ENCODE measurements around the gene SHPK. TPM values are rescaled to one million over a fixed set of nuclear protein-coding genes. Genes with fewer than 3 reads are reported as not detected.

Gene SHPK
- total RNA-seq, 1 experiment from 2014 or later, result 20.0 TPM

DNA sequence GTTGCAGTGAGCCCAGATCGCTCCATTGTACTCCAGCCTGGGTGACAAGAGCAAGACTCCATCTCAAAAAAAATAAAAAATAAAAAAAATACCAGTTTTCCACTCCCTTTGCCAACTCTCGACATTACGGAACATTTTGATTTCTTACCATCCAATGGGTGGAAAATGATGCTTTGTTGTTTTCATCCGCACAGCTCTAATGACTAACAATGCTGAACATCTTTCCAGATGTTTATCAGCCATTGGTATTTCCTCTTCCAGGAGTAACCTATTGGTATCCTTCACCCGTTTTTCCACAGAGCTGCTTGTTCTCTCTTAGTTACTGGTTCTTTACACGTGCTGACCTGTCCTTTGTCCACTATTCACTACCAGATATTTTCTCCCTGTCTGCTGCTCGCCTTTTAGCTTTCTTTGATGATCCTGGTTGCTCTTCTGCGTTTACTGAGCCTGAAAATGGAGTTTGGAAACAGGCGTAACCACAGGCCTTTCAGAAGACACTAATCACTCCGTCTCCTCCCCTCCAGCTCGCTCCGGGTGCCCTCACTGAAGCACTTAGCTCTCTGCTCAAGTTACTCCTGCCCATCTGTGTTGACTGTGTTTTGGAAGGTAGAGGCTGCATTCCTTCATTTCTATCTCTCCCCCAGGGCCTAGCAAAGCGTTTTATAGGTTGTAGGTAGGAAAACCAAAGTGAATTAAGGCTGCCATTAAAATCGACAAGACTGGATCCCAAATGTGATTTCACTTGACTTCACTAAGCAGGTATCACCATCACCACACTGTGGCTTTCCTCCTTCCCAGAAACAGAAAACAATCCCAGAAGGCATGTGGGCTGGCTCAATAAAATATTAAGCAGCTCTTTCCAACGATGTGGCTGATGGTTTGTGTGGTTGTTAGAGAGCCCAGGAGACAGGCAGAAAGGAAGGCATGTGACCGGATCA, 8.9 kb downstream of the SHPK start:
- Histone ChIP-seq H3K4me3 (ENCODE audit: low read depth, low read length, poor library complexity, severe bottlenecking) (no peak overlapping the region), H3K27me3 (replicated peaks; ENCODE audit: insufficient read depth, low read depth, low read length, poor library complexity) (no peaks in the 10 kb centered on the region), H3K4me1 (ENCODE audit: insufficient read depth, low read length, poor library complexity, severe bottlenecking) (no peaks in the 10 kb centered on the region), H3K27ac (ENCODE audit: low read depth, low read length, poor library complexity, severe bottlenecking) (no peak overlapping the region), H3K36me3 (ENCODE audit: insufficient read depth, low read length, poor library complexity, severe bottlenecking) (peaks cover 20% of the 10 kb centered on the region), H3K9me3 (ENCODE audit: low read depth, low read length, poor library complexity, severe bottlenecking) (no peaks in the 10 kb centered on the region)
- no TSS peak for BruUV-seq (replicated peaks)
- POLR2A ChIA-PET (ENCODE audit: low non-redundant PET), result no interaction called here
- no peak for DNase-seq (ENCODE audit: low spot score)
- TF ChIP-seq, protein P1, sequence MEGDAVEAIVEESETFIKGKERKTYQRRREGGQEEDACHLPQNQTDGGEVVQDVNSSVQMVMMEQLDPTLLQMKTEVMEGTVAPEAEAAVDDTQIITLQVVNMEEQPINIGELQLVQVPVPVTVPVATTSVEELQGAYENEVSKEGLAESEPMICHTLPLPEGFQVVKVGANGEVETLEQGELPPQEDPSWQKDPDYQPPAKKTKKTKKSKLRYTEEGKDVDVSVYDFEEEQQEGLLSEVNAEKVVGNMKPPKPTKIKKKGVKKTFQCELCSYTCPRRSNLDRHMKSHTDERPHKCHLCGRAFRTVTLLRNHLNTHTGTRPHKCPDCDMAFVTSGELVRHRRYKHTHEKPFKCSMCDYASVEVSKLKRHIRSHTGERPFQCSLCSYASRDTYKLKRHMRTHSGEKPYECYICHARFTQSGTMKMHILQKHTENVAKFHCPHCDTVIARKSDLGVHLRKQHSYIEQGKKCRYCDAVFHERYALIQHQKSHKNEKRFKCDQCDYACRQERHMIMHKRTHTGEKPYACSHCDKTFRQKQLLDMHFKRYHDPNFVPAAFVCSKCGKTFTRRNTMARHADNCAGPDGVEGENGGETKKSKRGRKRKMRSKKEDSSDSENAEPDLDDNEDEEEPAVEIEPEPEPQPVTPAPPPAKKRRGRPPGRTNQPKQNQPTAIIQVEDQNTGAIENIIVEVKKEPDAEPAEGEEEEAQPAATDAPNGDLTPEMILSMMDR (conservative IDR thresholded peaks at IDR 0.05; ENCODE audit: low read depth, low read length), result no peak
- no peak for TF ChIP-seq EZH2 (IDR thresholded peaks at IDR 0.05; ENCODE audit: borderline replicate concordance, low read depth, low read length, poor library complexity, severe bottlenecking)
- intact Hi-C loops (cut with micrococcal nuclease; ENCODE audit: unreplicated experiment), result no loop called here
- CTCF ChIA-PET, result no interaction called here

DNA sequence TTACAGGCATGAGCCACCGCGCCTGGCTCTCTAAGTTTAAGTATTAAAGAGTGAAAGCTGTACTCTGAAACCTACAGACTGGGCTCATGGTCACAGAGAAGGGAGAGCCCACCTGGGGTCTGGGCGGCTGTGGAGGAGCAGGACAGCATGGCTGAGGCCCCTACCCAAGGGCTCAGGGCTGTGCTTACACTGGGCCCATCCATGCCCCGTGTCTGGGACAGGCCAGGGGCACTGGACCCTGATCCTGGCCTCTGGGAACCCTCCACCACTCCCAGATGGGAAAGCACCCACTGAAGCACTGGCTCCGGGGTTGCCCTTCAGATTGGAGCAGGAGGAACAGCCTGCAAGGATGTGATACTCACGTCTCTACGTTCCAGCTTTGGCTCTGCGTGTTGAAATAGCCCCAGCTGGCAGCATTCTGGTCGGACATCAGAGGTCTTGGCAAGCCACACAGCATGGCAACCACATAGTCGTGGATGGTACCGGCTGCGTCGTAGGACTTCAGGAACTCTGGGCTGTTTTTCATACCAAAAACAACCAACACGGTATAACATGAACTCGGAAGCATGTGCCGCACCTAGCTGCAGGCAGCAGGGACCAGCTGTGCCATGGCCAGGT, 13.0 kb downstream of the SHPK start:
- Histone ChIP-seq H3K4me3 (ENCODE audit: low read depth, low read length, poor library complexity, severe bottlenecking) (no peak overlapping the region), H3K4me1 (ENCODE audit: insufficient read depth, low read length, poor library complexity, severe bottlenecking) (no peaks in the 10 kb centered on the region), H3K36me3 (ENCODE audit: insufficient read depth, low read length, poor library complexity, severe bottlenecking) (peaks cover 32% of the 10 kb centered on the region), H3K27me3 (replicated peaks; ENCODE audit: insufficient read depth, low read depth, low read length, poor library complexity) (no peaks in the 10 kb centered on the region), H3K9me3 (ENCODE audit: low read depth, low read length, poor library complexity, severe bottlenecking) (no peaks in the 10 kb centered on the region), H3K27ac (ENCODE audit: low read depth, low read length, poor library complexity, severe bottlenecking) (no peak overlapping the region)
- DNase-seq (ENCODE audit: low spot score), result no peak
- intact Hi-C loops (cut with micrococcal nuclease; ENCODE audit: unreplicated experiment), result no loop called here
- TF ChIP-seq, protein P1 (conservative IDR thresholded peaks at IDR 0.05; ENCODE audit: low read depth, low read length), result no peak
- no peak for TF ChIP-seq EZH2 (IDR thresholded peaks at IDR 0.05; ENCODE audit: borderline replicate concordance, low read depth, low read length, poor library complexity, severe bottlenecking)
- POLR2A ChIA-PET (ENCODE audit: low non-redundant PET), result no interaction called here
- BruUV-seq (replicated peaks), result no TSS peak
- CTCF ChIA-PET, result no interaction called here

DNA sequence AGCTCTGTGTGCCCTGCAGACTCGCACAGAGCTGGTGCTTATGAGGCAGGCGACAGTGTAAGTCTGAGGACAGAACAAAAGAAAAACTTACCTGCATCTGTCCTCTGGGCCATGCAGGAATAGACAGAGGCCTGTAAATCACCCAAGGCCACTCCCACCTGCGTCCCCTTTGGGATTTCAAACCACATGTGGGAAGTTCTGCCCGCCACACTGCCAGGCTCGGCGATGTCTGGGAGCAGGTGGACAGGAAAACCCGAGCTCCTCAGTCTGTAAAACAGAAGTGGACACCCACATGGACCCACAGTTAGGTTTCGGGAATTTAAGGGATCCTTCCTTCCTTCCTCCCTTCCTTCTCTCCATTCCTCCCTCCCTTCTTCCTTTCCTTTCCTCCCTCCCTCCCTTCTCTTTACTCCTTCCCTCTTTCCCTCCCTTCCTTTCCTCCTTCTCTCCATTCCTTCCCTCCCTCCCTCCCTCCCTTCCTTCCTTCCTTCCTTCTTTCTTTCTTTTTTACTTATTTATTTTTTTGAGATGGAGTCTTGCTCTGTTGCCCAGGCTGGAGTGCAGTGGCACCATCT, 14.8 kb downstream of the SHPK start:
- POLR2A ChIA-PET (ENCODE audit: low non-redundant PET), result no interaction called here
- no peak overlapping the region for H3K4me3 ChIP-seq (ENCODE audit: low read depth, low read length, poor library complexity, severe bottlenecking)
- CTCF ChIA-PET, result no interaction called here

More for the DNA sequence above, 14.8 kb downstream of the SHPK start:
- no TSS peak for BruUV-seq (replicated peaks)
- H3K36me3 ChIP-seq (ENCODE audit: insufficient read depth, low read length, poor library complexity, severe bottlenecking), result peaks cover 30% of the 10 kb centered on the region
- no peak overlapping the region for H3K27ac ChIP-seq (ENCODE audit: low read depth, low read length, poor library complexity, severe bottlenecking)
- H3K9me3 ChIP-seq (ENCODE audit: low read depth, low read length, poor library complexity, severe bottlenecking), result no peaks in the 10 kb centered on the region
- TF ChIP-seq EZH2 (IDR thresholded peaks at IDR 0.05; ENCODE audit: borderline replicate concordance, low read depth, low read length, poor library complexity, severe bottlenecking), result no peak
- TF ChIP-seq, protein P1 (conservative IDR thresholded peaks at IDR 0.05; ENCODE audit: low read depth, low read length), result no peak
- no peaks in the 10 kb centered on the region for H3K27me3 ChIP-seq (replicated peaks; ENCODE audit: insufficient read depth, low read depth, low read length, poor library complexity)
- intact Hi-C loops (cut with micrococcal nuclease; ENCODE audit: unreplicated experiment), result no loop called here
- H3K4me1 ChIP-seq (ENCODE audit: insufficient read depth, low read length, poor library complexity, severe bottlenecking), result no peaks in the 10 kb centered on the region
- no peak for DNase-seq (ENCODE audit: low spot score)
